ENCODE results near the gene FASN.

GRCh38 chr17:82082456-82082855 is 15.6 kb downstream of the FASN start:
- TF ChIP-seq GATA2 (IDR thresholded peaks at IDR 0.05; ENCODE audit: low read depth, low read length) (no peak), GATA3 (IDR thresholded peaks at IDR 0.05; ENCODE audit: low read depth, low read length) (no peak)
